Adrenal gland (tissue), 12 donors: Measurements from ENCODE around the gene MED25. TPM values are rescaled to one million over a fixed set of nuclear protein-coding genes. Genes with fewer than 3 reads are reported as not detected.

Experiments
- DNase-seq, 7 donors: peaks; one replicate each; pipeline ENCODE4 v3.0.0-alpha.2; 2019 to 2020
- H3K27ac ChIP-seq, 5 donors: fragments of 200-600 bp; sonication (generic) in 4 of 5; 1 replicate in 3 of 5; 2 replicates in 2 of 5; pipeline versions ENCODE4 v1.5.1 to v1.8.0; 2016 to 2020; ENCODE audit warnings: mild to moderate bottlenecking in 1 of 5
- H3K27me3 ChIP-seq: fragments of 200-600 bp; 2 replicates; pipeline ENCODE4 v1.8.0; 2021
- H3K36me3 ChIP-seq, 2 donors: fragments of 200-600 bp; replicated peaks in 1 of 2; 1 replicate in 1 of 2; 2 replicates in 1 of 2; pipeline versions ENCODE4 v1.5.1 to v1.8.0; 2018 to 2022
- H3K4me1 ChIP-seq, 2 donors: fragments of 200-600 bp; replicated peaks in 1 of 2; 1 replicate in 1 of 2; 2 replicates in 1 of 2; pipeline versions ENCODE4 v1.5.1 to v1.8.0; 2018 to 2021
- H3K4me3 ChIP-seq, 4 donors: fragments of 200-600 bp; sonication (generic) in 3 of 4; one replicate each; pipeline ENCODE4 v1.5.1; 2016 to 2018
- H3K9me3 ChIP-seq, 3 donors: fragments of 200-600 bp; sonication (generic) in 1 of 3; replicated peaks in 1 of 3; 1 replicate in 2 of 3; 2 replicates in 1 of 3; pipeline versions ENCODE4 v1.5.1 to v1.8.0; 2016 to 2021
- POLR2A ChIP-seq, 2 donors: fragments of 450-650 bp; IDR thresholded peaks; one replicate each; pipeline ENCODE4 v1.6.1; 2017; ENCODE audit warnings: antibody characterized with exemption in 2 of 2, mild to moderate bottlenecking in 2 of 2, moderate library complexity in 1 of 2
- WGBS, 4 donors: extraction: QIAGEN DNeasy Blood & Tissue Kit in 2 of 4; methylation state at CpG; one replicate each; pipeline versions ENCODE4 v1.1.5 to v1.1.7; 2013 to 2017; 5-methylcytosine and 5-hydroxymethylcytosine counted together
- intact Hi-C, 2 donors: fragments of 100-400 bp; cut with DNase I; formaldehyde crosslinking; loops; one replicate each; pipeline versions ENCODE4 v1.14.1 to v1.15.0; 2022 to 2023
- polyA plus RNA-seq, 3 donors: library from polyadenylated mRNA; stranded (reverse); fragments of 200-250 nt in 2 of 3; fragments of 350-450 nt in 1 of 3; fragmentation: Illumina TruSeq in 1 of 3; extraction: RNeasy Lipid Tissue Mini Kit (QIAGEN cat#74804) in 1 of 3; gene quantifications; one replicate each; pipeline ENCODE4 v1.2.3, GENCODE V29; 2013 to 2014
- total RNA-seq, 9 donors: library from RNA; depleted of rRNA in 4 of 9; stranded (reverse); fragments of >200 nt in 4 of 9; fragments of 120-200 nt in 1 of 9; fragmentation: NEBNext Ultra II Directional in 1 of 9; extraction: Animal tissue kit (Norgen Biotek cat#: 25700) in 1 of 9; gene quantifications; one replicate each; pipeline versions ENCODE4 v1.1.0 to v1.2.4, GENCODE V29; 2013 to 2023
- TF ChIP-seq, protein P1 (sequence below), 6 experiments: fragments of 450-650 bp in 4 of 6; fragments of 200-600 bp in 2 of 6; sonication (generic) in 1 of 6; IDR thresholded peaks; 1 replicate in 5 of 6; 2 replicates in 1 of 6; pipeline versions ENCODE4 v1.5.1 to v1.8.0; 2016 to 2021; ENCODE audit warnings: antibody characterized with exemption in 6 of 6, mild to moderate bottlenecking in 2 of 6, moderate library complexity in 1 of 6
- donor health status: healthy with polysubstance abuse.
- donor health status: Bipolar disorder and iron deficiency.
- donor health status: DM: yes; HTN: yes; CAD: no.
- donor health status: DM: no; HTN: no; CAD: no.
- donor health status: DM: no; HTN: no; CAD: no.
- donor health status: DM: yes; HTN: yes; CAD: no.

MED25 gene
- total and polyA plus RNA-seq, 12 donors, result 36.2 to 457 (median 107) TPM

DNA sequence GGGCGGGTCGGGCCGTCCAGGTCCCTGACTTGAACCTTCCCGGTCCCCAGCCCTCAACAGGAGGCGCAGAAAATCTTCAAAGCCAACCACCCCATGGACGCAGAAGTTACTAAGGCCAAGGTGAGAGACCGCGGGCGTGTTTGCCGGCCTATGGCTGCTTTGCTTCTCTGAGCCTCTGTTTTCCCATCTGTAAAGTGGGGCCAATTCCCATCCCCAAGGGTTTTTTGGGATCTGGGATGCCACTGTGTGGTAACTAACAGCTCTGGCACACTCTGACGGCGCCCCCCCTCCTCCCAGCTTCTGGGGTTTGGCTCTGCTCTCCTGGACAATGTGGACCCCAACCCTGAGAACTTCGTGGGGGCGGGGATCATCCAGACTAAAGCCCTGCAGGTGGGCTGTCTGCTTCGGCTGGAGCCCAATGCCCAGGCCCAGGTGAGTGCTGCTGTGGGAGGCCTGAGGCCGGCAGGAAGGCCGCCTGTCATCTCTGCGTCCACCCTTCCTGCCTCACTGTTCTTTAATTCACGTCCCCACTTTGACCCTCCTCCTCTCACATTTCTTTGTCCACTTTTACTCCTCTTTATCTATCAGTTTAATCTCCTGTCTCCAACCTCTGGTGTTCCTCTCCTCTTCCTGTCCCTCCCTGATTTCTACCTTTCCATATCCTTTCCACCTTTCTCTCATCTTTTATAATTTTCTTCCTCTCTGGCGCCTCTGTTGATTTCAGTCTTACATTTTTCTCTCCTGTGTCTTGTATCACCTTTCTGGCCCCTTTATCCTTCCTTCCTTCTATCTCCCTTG lies 12.1 kb upstream of the MED25 start:
- peak overlapping the region in 2 of 5 donors; percentile 47 to 51 for H3K27ac ChIP-seq
- H3K9me3 ChIP-seq, result no peaks in the 10 kb centered on the region
- 79 to 83% (median 80%) methylated on average over 6 to 20 of the region's 20 CpGs for WGBS, 4 donors
- TF ChIP-seq, protein P1, sequence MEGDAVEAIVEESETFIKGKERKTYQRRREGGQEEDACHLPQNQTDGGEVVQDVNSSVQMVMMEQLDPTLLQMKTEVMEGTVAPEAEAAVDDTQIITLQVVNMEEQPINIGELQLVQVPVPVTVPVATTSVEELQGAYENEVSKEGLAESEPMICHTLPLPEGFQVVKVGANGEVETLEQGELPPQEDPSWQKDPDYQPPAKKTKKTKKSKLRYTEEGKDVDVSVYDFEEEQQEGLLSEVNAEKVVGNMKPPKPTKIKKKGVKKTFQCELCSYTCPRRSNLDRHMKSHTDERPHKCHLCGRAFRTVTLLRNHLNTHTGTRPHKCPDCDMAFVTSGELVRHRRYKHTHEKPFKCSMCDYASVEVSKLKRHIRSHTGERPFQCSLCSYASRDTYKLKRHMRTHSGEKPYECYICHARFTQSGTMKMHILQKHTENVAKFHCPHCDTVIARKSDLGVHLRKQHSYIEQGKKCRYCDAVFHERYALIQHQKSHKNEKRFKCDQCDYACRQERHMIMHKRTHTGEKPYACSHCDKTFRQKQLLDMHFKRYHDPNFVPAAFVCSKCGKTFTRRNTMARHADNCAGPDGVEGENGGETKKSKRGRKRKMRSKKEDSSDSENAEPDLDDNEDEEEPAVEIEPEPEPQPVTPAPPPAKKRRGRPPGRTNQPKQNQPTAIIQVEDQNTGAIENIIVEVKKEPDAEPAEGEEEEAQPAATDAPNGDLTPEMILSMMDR (IDR thresholded peaks at IDR 0.05), result no peak
- no peak for TF ChIP-seq POLR2A (IDR thresholded peaks at IDR 0.05)
- no peak for DNase-seq
- peaks cover 18 to 27% of the 10 kb centered on the region in 2 donors for H3K4me1 ChIP-seq
- intact Hi-C loops, result loop anchor here in 1 of 2 donors (10.0 kb wide), 1 partner anchor 51 kb away; no protein-coding TSS in a partner anchor
- no peaks in the 10 kb centered on the region for H3K27me3 ChIP-seq
- no peak overlapping the region for H3K4me3 ChIP-seq
- peaks cover 0 to 28% of the 10 kb centered on the region in 2 donors for H3K36me3 ChIP-seq

DNA sequence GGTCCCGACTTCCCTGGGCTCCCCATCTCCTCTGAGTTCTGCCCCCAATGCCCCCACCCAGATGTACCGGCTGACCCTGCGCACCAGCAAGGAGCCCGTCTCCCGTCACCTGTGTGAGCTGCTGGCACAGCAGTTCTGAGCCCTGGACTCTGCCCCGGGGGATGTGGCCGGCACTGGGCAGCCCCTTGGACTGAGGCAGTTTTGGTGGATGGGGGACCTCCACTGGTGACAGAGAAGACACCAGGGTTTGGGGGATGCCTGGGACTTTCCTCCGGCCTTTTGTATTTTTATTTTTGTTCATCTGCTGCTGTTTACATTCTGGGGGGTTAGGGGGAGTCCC lies 11.5 kb upstream of the MED25 start:
- Histone ChIP-seq H3K4me1 (peaks cover 14 to 25% of the 10 kb centered on the region in 2 donors), H3K27ac (no peak overlapping the region), H3K4me3 (no peak overlapping the region), H3K36me3 (peaks cover 0 to 28% of the 10 kb centered on the region in 2 donors), H3K9me3 (no peaks in the 10 kb centered on the region), H3K27me3 (no peaks in the 10 kb centered on the region)
- intact Hi-C loops, result loop anchor here in 1 of 2 donors (10.0 kb wide), 1 partner anchor 52 kb away; no protein-coding TSS in a partner anchor
- WGBS, 4 donors, result 89 to 94% (median 90%) methylated on average over 7 to 8 of the region's 8 CpGs
- no peak for DNase-seq
- TF ChIP-seq POLR2A (IDR thresholded peaks at IDR 0.05), result no peak
- TF ChIP-seq, protein P1 (IDR thresholded peaks at IDR 0.05), result no peak

DNA sequence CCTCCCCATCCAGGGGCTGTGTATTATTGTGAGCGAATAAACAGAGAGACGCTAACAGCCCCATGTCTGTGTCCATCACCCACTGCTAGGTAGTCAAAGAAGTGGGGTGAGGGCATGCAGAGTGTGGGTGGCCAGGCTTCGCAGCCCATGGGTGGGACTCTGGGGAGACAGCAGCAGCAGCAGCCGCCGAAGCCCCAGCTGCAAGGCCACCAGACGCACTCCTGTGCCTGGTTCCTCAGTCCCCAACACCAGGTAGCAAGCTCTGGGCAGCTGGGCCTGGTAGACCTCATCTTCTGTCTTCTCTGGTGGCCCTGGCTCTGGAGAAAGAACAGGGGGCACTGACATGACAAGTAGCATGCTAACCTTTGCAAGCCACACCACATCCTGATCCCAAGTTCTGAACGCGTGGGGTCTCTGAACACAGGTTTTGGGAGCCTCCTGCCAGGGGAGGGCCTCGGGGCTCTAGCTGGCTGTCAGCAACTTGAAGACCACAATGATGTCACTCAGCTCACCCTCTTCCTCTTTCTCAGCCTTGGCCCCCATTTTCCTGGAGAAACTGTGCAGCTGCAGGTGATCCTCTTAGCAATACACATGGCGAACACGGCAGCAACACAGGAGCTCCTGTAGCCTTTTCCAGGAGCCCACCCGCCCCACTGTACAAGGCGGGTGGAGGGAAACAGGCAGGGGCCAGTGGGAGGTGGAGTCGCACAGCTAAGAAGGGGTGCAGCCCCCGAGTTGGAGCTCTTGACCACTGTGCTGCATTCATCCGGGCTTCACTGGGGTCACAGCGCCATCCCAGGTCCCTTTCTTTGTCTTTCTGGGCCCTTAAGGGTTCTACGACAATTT lies 10.8 kb upstream of the MED25 start:
- 76 to 83% (median 79%) methylated on average over 12 to 18 of the region's 18 CpGs for WGBS, 4 donors
- Histone ChIP-seq H3K9me3 (no peaks in the 10 kb centered on the region), H3K4me3 (no peak overlapping the region), H3K36me3 (peaks cover 0 to 28% of the 10 kb centered on the region in 2 donors), H3K27me3 (no peaks in the 10 kb centered on the region), H3K4me1 (peaks cover 8 to 27% of the 10 kb centered on the region in 2 donors), H3K27ac (no peak overlapping the region)
- no peak for DNase-seq
- TF ChIP-seq, protein P1 (IDR thresholded peaks at IDR 0.05), result no peak
- no peak for TF ChIP-seq POLR2A (IDR thresholded peaks at IDR 0.05)
- intact Hi-C loops, result loop anchor here in 1 of 2 donors (10.0 kb wide), 1 partner anchor 52 kb away; no protein-coding TSS in a partner anchor
